OCI-LY3 (cell line): ENCODE results near the gene SNX25.

Source experiments
- H2AFZ ChIP-seq: fragments of 200-600, 300-600 bp; shearing (Covaris generic); 2 replicates; pipeline ENCODE4 v1.6.0; 2014; ENCODE audit warnings: antibody characterized with exemption, low read depth, low read length
- H3K27ac ChIP-seq: fragments of 200-600, 300-600 bp; sonication (generic); 2 replicates; pipeline ENCODE4 v1.5.1; 2014; ENCODE audit warnings: mild to moderate bottlenecking, low read length, moderate library complexity, mixed read lengths
- H3K27me3 ChIP-seq: fragments of 200-600, 300-600 bp; sonication (generic); 2 replicates; pipeline ENCODE4 v1.6.1; 2014; ENCODE audit warnings: low read depth, low read length, mixed read lengths
- H3K36me3 ChIP-seq: fragments of 200-600, 300-600 bp; sonication (generic); replicated peaks from 2 replicates; pipeline ENCODE3; 2014; ENCODE audit warnings: low read depth, low read length, mixed read lengths
- H3K4me1 ChIP-seq: fragments of 300-600, 200-600 bp; sonication (generic); 2 replicates; pipeline ENCODE4 v1.6.1; 2014; ENCODE audit warnings: low read length, mixed read lengths
- H3K4me2 ChIP-seq: fragments of 200-600, 300-600 bp; sonication (generic); 2 replicates; pipeline ENCODE4 v1.6.1; 2014; ENCODE audit warnings: low read length, mixed read lengths
- H3K4me3 ChIP-seq: fragments of 300-600, 200-600 bp; sonication (generic); 2 replicates; pipeline ENCODE4 v1.5.1; 2014; ENCODE audit warnings: antibody characterized with exemption, mild to moderate bottlenecking, low read length, moderate library complexity
- H3K79me2 ChIP-seq: fragments of 300-600, 200-600 bp; shearing (Covaris generic); 2 replicates; pipeline ENCODE4 v1.6.1; 2014; ENCODE audit warnings: mild to moderate bottlenecking, low read length, mixed read lengths
- H3K9ac ChIP-seq: fragments of 300-600, 200-600 bp; shearing (Covaris generic); 2 replicates; pipeline ENCODE4 v1.6.0; 2014; ENCODE audit warnings: mild to moderate bottlenecking, low read length, moderate library complexity
- H3K9me3 ChIP-seq: fragments of 200-600, 300-600 bp; shearing (Covaris generic); 2 replicates; pipeline ENCODE4 v1.6.1; 2014; ENCODE audit warnings: low read length, mixed read lengths; ENCODE audit not compliant: insufficient read depth
- H4K20me1 ChIP-seq: fragments of 200-600, 300-600 bp; sonication (generic); 2 replicates; pipeline ENCODE4 v1.6.1; 2016; ENCODE audit warnings: low read length, mixed read lengths; ENCODE audit not compliant: insufficient read depth
- EZH2phosphoT487 ChIP-seq: fragments of 200-600 bp; shearing (Covaris generic); IDR thresholded peaks from 2 replicates; pipeline ENCODE4 v1.6.1; 2018; ENCODE audit warnings: antibody characterized with exemption, mixed run types, low read depth
- TF ChIP-seq, protein P1 (sequence below): fragments of 200-600, 300-600 bp; sonication (generic); IDR thresholded peaks from 2 replicates; pipeline ENCODE4 v1.5.1; 2014; ENCODE audit warnings: antibody characterized with exemption, low read length, low read depth

Gene SNX25

DNA sequence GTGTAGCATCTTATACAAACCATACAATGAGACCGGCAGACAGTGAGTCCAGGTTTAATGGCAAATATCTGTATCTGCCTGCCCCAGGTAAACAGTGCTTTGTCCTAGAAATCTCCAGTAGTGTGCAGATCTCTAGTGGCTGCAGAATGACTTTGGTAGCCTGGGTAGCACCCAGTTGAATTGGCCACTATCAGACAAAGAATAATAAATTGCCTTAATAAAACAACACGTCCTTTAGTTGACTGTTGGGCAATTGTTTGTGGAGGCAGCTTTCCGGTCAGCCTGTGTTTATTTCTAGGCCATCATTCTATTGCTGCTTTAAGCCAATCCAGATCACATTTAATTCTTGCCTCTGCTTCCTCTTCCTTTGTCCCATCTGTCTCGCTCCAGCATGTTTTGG lies 52.5 kb downstream of the SNX25 start:
- Histone ChIP-seq H3K27me3 (no peaks in the 10 kb centered on the region), H3K4me1 (peaks cover 3% of the 10 kb centered on the region; the same call in 1 of the 2 replicates), H3K36me3 (no peaks in the 10 kb centered on the region), H3K4me3 (no peak overlapping the region), H2AFZ (no peak overlapping the region), H3K79me2 (no peaks in the 10 kb centered on the region), H4K20me1 (no peaks in the 10 kb centered on the region), H3K27ac (no peak overlapping the region), H3K4me2 (no peak overlapping the region), H3K9ac (no peak overlapping the region), H3K9me3 (no peaks in the 10 kb centered on the region)
- TF ChIP-seq, protein P1, sequence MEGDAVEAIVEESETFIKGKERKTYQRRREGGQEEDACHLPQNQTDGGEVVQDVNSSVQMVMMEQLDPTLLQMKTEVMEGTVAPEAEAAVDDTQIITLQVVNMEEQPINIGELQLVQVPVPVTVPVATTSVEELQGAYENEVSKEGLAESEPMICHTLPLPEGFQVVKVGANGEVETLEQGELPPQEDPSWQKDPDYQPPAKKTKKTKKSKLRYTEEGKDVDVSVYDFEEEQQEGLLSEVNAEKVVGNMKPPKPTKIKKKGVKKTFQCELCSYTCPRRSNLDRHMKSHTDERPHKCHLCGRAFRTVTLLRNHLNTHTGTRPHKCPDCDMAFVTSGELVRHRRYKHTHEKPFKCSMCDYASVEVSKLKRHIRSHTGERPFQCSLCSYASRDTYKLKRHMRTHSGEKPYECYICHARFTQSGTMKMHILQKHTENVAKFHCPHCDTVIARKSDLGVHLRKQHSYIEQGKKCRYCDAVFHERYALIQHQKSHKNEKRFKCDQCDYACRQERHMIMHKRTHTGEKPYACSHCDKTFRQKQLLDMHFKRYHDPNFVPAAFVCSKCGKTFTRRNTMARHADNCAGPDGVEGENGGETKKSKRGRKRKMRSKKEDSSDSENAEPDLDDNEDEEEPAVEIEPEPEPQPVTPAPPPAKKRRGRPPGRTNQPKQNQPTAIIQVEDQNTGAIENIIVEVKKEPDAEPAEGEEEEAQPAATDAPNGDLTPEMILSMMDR: no peak
- TF ChIP-seq EZH2phosphoT487: no peak

DNA sequence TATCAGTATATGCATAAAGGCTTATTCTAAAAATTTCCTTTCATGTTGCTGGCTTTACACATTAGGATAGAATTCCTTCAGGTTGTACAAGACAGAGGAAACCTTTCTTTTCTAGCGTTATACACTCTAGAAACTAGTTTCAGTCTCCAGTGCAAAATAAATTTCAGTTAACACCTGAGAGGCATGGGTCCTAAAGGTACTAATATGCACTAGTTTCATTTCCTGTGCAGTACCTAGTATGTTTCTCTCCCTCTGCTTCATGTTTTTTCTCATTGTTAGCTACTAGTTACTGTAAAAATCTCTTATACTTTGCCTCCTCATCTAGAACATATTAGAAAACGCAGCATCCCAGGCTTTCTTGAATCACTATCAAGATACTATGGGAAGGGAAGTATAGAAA lies 54.0 kb downstream of the SNX25 start:
- no peak for TF ChIP-seq EZH2phosphoT487
- TF ChIP-seq, protein P1: no peak
- Histone ChIP-seq H3K9me3 (no peaks in the 10 kb centered on the region), H2AFZ (no peak overlapping the region), H3K9ac (no peak overlapping the region), H3K27ac (no peak overlapping the region), H4K20me1 (no peaks in the 10 kb centered on the region), H3K79me2 (no peaks in the 10 kb centered on the region), H3K4me3 (no peak overlapping the region), H3K4me1 (peaks cover 3% of the 10 kb centered on the region; the same call in 1 of the 2 replicates), H3K36me3 (no peaks in the 10 kb centered on the region), H3K4me2 (no peak overlapping the region), H3K27me3 (no peaks in the 10 kb centered on the region)

DNA sequence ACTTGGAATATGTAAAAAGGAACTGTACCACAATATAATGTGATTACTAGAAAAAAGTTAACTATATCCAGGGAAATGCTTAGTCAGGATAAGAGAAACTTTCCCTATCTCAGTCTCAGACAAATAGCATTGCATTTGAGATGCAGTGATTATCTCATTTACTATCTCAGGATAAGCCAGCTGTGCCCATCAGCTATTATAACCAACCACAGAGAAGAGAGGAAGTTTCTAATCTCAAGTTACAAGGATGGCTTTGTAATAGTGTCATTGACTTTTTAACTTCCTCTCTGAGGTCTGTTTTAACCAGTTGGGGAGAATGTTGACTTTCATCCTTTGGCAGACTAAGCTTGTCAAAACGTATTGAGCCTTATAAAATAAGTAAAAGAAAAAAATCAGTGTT lies 56.5 kb downstream of the SNX25 start:
- H4K20me1 ChIP-seq: no peaks in the 10 kb centered on the region
- H3K4me2 ChIP-seq: no peak overlapping the region
- H3K27me3 ChIP-seq: no peaks in the 10 kb centered on the region
- H3K9ac ChIP-seq: no peak overlapping the region
- H3K27ac ChIP-seq: no peak overlapping the region
- no peaks in the 10 kb centered on the region for H3K9me3 ChIP-seq
- H3K36me3 ChIP-seq: no peaks in the 10 kb centered on the region
- no peak for TF ChIP-seq EZH2phosphoT487
- TF ChIP-seq, protein P1: no peak
- no peak overlapping the region for H2AFZ ChIP-seq
- H3K4me3 ChIP-seq: no peak overlapping the region
- peaks cover 3% of the 10 kb centered on the region; the same call in 1 of the 2 replicates for H3K4me1 ChIP-seq
- no peaks in the 10 kb centered on the region for H3K79me2 ChIP-seq

DNA sequence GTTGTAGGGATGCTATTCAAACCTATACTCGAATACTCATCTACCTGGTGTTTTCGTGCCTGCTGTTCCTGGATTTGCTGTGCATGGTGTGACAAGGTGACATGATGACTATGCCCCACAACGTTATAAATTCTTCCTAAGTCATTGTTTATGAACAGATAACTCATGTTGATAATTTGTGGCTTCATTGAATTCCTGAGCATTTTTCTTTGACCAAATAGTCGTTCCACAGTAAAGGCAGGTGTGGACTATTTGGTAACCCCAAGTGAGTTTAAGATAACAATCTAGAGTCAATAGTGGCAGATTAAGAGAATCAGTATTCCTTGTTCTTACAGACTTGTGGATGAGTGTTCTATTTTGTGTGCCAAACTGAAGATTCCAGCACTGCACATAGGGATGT lies 59.9 kb downstream of the SNX25 start:
- Histone ChIP-seq H3K4me1 (no peaks in the 10 kb centered on the region; the same call in 1 of the 2 replicates), H3K9me3 (no peaks in the 10 kb centered on the region), H3K79me2 (no peaks in the 10 kb centered on the region), H3K9ac (no peak overlapping the region), H2AFZ (no peak overlapping the region), H4K20me1 (no peaks in the 10 kb centered on the region), H3K27me3 (no peaks in the 10 kb centered on the region), H3K4me2 (no peak overlapping the region), H3K36me3 (no peaks in the 10 kb centered on the region), H3K27ac (no peak overlapping the region), H3K4me3 (no peak overlapping the region)
- no peak for TF ChIP-seq EZH2phosphoT487
- TF ChIP-seq, protein P1: no peak
